HG03520 (cell line): Measurements from ENCODE around the gene DGKI.

ENCODE experiments used
- ATAC-seq: cut with Tn5 transposase; IDR thresholded peaks from one replicate; pipeline ENCODE4 v1.9.1; 2021; ENCODE audit warnings: mild to moderate bottlenecking, moderate library complexity; ENCODE audit not compliant: unreplicated experiment

Gene DGKI

DNA sequence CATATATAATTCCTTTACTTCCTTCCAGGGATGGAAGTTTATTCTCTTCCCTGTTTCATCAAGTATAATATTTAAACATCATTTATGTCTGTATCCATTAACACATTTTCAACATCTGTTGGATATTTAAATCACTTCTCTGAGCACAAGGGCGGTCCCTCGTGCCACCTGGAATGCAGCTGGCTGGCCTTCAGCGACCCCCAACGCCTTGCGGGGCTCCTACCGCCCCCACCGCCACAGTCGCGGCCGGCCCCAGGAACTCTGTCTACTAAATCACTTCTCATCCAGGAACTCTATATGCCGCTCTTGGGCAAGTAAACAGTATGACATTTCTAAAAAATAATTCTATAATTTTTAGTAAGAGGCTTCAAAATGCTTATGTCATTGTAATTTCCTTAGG is 282.1 kb downstream of the DGKI start:
- no peak for ATAC-seq

DNA sequence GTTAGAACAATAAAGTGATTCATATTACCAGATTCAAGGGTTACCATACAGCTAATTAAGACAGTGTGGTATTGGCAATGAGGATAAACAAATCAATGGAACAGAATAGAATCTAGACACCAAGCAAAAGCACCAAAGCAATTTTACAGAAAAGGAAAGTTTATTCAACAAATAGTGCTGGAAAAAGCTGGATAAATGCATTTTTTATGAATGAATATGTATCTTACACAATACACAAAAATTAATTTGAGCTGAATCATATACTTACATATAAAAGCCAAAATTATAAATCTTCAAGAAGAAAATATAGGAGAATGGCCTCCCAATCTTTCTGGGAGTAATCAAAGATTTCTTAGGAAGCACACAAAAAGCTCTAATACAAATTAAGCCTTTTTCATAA is 282.8 kb downstream of the DGKI start:
- ATAC-seq: no peak

DNA sequence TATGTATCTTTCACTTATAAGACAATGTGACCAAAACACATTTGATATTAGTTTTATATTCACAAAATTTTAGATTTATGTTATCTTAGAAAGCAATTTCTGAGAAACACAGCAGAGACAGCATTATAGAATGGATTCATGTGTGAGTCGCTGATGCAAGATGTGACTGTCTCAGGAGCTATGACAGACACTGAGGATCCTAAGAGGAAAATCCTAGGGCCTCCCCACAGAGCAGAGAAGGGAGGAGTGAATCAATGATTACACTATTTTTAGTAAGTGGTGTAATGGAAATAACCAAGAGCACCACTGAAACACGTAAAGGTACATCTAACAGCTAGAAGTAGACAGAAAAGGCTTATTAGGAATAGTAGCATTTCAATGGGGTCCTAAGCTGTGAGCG is 299.3 kb downstream of the DGKI start:
- no peak for ATAC-seq

DNA sequence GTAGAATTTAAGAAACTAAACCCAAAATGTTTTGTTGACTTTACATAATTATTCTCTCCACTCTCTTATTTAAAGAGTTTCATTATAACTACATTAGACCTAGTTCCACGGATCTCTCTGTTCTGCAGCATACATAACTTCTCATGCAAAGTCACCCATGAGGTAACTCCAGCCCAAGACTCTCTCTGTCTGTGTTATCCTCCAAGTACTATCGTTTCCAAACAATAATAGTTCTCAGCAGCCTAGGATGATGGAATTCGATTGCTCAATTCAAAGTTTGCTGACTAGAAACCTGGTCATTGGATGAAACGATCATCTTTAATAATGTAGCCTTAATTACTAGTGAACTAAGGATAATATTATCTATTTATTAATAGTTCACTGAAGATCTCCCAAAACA is 300.1 kb downstream of the DGKI start:
- ATAC-seq: no peak

DNA sequence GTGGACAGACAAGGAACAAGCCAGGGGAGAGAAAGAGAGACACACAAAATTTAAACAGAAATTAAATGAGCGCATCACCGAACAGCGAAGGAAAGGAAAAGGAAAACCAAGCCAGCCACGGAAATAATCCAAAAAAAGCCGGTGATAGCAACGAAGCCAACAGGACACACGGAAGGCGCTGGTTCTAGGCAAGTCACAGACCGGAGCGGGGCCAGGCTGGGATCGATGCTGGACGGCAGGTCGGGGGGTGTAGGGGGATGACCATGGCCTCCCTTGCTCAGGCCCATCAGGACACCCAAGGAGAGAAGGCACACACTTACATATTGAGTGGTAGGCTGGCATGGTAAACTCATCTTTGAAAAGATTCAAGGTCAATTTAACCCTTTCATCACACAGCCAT is 300.8 kb downstream of the DGKI start:
- no peak for ATAC-seq

DNA sequence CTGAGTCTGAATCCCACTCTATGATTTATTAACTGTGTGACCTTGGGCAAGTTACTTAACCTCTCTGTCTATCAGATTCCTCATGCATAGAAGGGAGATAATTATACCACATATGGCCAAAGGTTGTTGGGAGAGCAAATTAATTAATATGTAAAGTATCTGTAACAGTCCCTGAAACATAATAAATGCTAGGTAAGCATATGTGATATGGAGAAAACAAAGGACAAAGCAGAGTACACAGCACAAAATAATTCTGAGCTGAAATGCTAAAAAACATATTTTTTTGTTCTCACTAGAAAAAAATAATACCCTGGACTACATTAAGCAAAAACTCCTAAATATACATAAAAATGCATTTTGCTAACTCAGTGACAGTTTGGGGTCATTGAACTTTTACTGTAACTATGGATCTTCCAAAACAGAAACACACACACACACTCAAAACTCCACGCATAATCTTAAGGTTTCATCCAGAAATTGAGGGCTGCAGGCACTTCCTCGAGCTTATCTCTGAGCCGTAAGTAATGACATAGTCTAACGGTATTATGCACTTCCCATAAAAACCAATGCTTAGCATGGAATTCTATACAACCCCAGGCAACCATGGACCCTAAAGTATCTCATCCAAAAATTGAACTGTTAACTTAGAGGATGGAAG is 301.6 kb downstream of the DGKI start:
- ATAC-seq: no peak

DNA sequence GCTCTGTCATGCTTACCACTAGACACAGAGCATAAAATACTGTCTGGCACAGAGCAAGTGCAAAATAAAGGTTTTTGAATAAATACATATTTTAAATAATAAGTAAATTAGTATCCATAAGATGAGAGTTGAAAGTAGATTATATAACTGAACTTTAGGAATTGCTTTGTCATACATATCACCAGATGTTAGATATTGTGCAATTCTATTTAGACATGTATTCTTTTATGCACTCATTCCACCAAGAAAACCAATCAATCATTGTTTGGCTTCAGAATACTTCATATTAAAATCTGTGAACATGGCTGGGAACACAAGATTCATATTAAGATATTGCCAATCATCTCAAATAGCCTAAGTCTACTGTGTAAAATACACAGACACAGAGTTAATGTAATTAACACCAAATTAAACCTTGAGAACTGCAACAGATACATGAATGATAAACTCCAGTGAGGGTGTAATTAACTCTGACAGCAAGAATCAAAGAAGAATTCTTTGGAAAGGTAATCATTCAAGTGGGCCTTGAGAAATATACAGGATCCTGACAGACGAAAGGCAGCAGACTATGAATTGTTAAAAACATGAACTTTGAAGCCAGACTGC is 302.2 kb downstream of the DGKI start:
- no peak for ATAC-seq

DNA sequence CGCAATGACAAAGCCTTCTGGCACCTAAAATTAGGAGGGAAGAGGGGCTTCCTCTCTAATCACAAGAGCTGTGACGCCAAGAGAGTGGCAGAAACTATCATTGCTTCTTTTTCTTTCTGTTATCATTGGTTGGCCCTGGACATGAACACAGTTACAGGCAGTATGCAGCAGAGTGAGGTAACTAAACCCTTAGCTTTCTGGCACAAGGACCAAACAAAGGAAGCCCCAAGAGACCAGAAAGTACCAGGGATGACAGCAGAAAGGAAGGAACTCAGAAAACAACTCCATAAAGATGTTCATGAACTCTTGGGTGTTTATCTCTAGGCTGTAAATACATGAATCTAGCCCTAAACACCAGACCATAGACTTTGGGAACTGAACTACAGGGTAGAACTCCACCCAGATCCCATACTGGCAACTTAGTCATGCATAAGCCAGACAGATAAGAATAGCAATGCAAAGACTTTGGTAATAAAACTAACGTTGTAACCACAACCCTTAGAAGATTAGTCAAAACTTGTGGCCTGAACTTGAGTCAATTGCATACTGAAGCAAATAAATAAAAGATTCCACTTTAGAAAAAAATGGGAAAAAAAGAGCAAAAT is 307.6 kb downstream of the DGKI start:
- no peak for ATAC-seq

DNA sequence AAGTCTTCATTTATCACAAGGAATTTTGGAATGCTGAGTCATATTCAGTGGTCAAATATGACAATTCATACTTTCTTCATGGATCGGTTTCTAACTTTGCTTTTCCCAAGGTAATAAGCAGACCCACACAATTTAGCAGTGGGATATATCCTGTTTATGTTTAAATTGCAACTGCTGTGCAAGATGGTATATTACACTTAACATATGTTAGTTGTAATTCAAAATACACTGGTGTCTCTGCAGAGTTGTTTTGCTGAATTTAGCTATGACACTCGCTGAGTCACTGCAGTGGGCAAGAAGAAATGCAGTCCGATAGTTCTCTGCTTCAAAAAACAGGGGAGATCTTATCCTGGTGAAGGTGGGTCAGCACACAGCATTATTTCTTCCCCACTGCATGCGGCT is 308.4 kb downstream of the DGKI start:
- no peak for ATAC-seq

DNA sequence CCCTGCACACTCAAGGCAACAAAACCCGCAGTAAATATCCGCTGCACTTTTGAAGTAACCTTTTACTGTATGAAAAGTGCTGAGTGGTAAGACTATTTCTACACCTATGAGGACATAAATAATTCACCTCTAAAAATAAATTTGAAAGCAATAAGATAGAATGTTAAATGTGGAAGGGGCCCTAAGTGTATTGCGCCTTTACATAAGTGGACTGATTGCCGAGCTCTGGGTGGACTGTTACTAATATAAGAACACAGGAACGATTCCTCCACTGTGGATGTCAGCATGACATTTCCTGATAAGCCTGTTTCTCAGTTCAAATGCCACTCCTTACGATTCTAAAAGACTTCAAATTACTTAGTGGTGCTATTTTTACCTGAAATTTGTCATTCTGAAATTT is 311.2 kb downstream of the DGKI start:
- no peak for ATAC-seq

DNA sequence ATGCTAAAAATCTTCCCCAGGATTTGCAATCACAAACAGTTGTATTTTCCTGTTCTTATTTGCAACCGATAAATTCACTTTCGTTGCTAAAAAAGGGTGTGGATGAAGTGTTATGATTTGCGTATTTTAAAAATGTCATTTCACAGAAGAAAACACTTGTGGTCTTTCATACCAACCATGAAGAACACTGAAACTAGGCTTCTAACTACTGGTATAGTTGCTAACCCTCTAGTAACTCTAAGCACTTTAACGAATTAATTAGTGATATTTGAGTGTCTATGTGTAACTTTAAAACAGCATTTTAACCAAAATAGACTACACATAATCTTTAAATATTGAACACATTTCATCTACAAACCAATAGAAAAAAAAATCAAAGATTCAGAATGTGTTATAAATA is 315.1 kb downstream of the DGKI start:
- no peak for ATAC-seq

DNA sequence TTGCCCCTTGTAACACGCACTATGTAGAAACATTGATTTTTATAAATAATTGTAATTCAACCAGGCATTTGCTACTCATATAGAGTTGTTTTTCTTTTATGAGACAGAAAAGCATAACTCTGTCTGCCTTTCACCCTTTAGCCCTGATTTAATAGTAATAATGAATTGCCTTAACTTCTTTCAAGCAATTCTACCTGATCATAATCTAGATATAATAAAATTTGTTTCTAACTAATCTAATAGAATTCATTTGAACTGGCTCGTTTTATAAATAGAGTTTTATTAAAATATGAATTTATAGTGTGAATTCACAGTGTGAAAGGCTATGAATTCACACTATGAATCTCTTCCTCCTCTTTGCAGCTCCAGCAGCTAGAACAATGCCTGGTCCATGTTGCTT is 319.1 kb downstream of the DGKI start:
- no peak for ATAC-seq

DNA sequence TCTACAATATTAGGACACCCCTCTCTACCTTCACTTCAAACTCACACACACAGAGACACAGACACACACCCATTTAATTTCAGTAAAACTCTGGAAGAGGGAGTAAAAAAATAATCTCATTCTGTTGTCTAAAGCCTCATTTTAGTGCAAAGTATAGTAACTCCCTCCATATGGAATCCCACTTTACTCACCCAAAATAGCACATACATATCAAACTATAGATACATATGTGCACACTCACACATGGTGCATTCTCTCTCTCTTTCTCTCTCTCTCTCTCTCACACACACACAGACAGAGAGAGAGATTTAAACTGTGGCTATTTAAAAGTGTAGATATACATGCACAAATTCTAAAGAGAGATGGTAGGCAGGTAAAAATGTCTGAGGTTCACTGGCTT is 323.6 kb downstream of the DGKI start:
- no peak for ATAC-seq

DNA sequence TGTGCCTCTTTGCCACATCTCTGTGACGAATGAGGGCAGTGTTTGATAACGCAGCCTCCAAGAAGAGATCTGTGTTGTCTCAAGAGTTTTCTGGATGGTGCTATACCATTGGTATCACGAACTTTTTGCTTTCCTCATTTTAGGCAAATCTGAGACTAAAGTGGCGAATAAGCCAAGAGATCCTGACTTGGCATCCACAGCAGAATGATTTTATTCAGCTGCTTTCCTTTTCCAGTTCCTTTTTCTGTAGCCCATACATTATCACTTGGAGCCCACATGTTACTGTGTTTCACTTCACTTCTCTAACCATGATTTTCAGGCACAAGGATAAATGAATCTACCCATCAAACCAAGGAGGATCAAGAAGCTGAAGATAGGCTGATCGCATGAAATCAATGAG is 325.3 kb downstream of the DGKI start:
- no peak for ATAC-seq

DNA sequence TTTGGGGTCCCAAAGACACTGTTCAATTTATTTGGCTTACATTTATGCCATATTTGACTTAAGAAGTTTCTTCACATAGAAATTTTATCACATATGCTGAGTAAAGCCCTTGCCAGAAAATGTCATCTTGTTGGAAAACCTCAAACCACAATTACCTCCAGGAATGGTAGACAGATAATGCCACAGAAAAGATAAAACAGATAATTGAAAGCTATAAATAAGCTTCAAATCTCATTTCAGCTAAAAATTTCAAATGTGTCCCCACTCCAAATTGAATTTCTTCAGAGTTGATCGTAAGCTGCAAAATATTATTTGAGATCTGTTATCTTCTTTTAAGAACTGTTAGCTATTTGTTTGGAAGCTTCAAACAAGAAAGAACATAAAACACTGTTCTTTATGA is 326.8 kb downstream of the DGKI start:
- ATAC-seq: no peak

DNA sequence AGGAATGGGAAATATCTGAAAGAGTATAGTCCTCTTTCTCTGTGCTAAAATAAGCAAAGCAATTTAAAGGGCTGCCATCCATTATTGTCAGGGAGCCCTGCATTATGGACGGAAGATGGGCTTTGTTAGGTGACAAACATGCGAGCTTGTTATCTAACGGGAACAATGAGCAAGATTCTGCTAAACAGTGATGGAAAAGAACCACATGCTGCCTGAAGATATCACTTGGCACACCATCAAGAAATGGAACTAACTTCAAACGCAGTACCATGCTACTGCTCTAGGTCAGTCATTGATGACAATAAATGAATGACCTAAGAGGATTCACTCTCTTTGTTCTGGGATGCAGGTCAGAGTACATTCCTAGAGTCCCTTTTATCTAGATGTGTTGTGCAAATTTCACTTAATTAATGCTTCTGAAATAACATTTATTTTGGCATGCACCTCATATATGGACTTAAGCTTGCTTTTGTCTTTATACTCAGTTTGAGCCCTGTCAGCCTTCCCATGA is 327.5 kb downstream of the DGKI start:
- no peak for ATAC-seq

DNA sequence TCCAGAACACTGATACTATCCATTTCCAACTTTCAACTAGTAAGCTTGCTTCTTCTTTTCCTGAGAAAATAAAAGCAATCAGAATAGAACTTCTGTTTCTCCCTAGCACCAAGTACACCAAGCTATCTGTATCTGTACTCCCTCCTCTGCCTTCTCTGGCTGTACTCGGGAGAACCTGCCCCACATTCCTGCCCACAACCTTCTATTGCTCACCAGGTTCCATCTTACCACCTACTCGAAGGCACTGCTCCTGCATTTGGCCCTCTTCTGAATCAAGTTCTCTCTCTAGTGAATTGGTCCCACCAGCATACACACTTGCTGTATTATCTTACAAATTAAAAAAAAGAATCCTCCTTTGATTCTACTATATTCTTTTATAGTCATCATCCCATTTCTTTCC is 333.7 kb downstream of the DGKI start:
- no peak for ATAC-seq

DNA sequence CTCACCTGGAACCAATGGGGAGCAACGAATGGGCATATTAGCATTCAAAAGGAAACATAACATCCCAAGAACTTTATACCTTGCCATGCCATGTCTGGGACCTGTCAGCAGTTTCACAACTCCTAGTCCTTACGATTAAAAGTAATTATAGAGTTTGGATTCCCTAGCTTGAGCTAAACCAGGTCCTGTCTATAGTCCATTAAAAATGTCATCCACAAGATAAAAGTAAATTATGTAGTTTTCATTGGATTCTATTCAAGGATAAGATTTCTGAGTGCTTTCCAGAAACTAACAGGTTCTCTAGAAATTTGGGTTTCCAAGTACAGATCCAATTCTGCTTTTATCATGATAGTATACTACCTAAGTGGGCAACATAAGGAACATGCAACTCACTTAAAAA is 339.7 kb downstream of the DGKI start:
- no peak for ATAC-seq

DNA sequence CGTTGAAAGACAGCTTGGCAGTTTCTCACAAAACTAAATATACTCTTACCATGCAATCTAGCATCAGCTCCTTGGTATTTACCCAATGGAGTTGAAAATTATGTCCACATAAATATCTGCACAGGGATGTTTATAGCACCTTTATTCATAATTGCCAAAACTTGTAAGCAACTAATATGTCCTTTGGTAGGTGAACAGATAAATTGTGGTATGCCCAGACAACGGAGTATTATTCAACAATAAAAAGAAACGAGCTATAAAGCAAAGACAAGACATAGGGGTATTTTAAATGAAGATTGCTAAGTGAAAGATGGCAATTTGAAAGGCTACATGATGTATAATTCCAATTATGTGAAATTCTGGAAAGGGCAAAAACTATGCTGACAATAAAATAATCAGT is 340.7 kb downstream of the DGKI start:
- no peak for ATAC-seq

DNA sequence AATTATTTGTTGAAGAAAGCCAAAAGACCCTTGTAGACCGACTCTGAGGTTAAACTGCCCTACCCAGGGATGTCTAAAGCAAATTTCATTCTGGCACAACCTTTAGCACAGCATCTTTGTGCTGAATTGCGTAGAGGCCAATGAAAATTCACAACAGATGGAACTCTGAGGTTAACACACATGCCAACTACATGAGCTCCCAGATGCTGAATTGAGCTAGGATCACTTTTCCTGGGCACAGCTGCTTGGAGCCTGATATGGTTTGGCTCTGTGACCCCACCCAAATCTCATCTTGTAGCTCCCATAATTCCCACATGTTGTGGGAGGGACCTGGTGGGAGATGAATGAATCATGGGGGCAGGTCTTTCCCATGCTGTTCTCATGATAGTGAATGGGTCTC is 345.2 kb downstream of the DGKI start:
- ATAC-seq: no peak

DNA sequence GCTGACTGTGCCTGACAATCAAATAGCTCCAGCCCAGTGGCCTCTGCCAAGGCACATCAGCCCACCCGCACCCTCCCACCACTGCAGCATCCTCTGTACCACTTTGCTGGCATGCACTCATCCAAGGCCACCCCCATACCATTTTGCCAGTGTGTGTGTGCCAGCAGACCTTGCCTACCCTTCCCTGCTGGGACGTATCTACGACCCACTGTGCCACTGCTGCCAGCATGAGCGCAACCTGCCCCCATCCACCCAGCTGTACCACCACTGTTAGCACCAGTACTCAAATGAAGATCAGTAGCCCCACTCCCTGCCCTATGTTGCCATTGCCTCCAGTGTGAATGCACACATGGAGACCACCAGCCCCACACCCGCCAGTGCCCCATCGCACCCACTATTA is 353.9 kb downstream of the DGKI start:
- ATAC-seq: no peak

DNA sequence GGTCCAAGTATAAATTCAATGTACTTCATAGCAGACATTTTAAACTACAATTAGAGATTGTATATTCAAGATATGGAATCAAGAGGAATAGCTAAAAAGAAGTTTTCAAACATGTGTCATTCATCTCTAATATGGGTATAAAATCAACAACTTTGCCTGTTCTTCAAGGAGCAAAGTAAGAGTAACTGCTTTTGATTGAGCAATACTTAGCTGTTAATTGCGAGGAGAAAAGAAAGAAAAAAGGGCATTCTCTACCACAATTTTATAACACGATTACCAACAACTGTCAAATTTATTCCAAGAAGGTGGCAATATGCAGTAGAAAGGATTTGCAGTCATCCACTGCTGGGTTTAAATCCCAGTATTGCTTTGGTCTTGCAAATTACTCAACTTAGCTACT is 356.9 kb downstream of the DGKI start:
- no peak for ATAC-seq

DNA sequence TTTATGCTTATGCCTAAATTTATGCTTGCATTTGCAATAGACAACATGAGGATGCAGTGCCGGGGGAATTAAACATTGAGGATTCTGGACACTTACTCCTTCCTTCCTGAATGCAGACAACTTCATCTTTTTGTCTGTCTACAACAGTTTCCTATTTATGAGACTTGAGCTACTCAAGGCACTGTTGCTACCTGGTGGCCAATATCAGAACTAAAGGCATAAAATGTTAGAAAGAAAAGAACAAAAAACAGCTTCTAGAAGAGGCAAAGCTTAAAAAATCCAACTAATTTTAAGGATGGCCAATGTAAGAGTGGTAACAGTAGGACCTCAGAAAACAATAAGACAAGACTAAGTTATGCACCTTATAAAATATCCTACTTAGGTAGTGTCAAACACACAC is 358.7 kb downstream of the DGKI start:
- ATAC-seq: no peak
